Measurements from ENCODE around the gene SAP30BP. TPM values are rescaled to one million over a fixed set of nuclear protein-coding genes. Genes with fewer than 3 reads are reported as not detected.

The SAP30BP gene
- total and polyA plus RNA-seq, 10 of the 15 experiments (the other 5 are each of a cell fraction or from before 2014, with no cell fraction given), result 57.9 to 166 (median 94.5) TPM

- ChIA-PET CTCF (interaction anchor here (0.7 to 6.0 kb wide), 12 partner anchors 9 to 138 kb away, joined by 3 to 48 read pairs (median 5); partner anchors contain the start of gene SMIM5), RAD21 (ENCODE audit: unreplicated experiment) (interaction anchor here (0.6 to 1.8 kb wide), 7 partner anchors 9 to 93 kb away, joined by 3 to 9 read pairs (median 4); a partner anchor contains a TSS), SMC1A (ENCODE audit: uncharacterized antibody, unreplicated experiment) (interaction anchor here (0.6 to 2.8 kb wide), 7 partner anchors 10 to 284 kb away, joined by 3 to 18 read pairs (median 3); a partner anchor contains a TSS), POLR2A (interaction anchor here (0.6 to 1.2 kb wide), 2 partner anchors 10 to 39 kb away, joined by 3 to 5 read pairs; no protein-coding TSS in a partner anchor)
- 33% methylated on average over 14 of the region's 14 CpGs for WGBS (ENCODE audit: insufficient coverage, insufficient replicate concordance, low lambda C conversion rate, missing lambda C conversion rate)
- H3K36me3 ChIP-seq (ENCODE audit: control insufficient read depth in 2 of 2, insufficient read depth in 2 of 2, low read length in 1 of 2), result no peaks in the 10 kb centered on the region
- peak overlapping the region; percentile 47 for H2AFZ ChIP-seq (ENCODE audit: control insufficient read depth, low read depth, low read length)
- H3K27ac ChIP-seq (ENCODE audit: control insufficient read depth, insufficient read depth), result no peak overlapping the region
- FAIRE-seq (no peak), ATAC-seq (peak; percentile 80), DNase-seq (ENCODE audit: low read depth, low spot score) (no peak)
- H3K4me2 ChIP-seq (ENCODE audit: control insufficient read depth, insufficient read depth), result no peak overlapping the region
- no peaks in the 10 kb centered on the region for H4K20me1 ChIP-seq (ENCODE audit: control insufficient read depth, insufficient read depth)
- H3K4me3 ChIP-seq, result no peak overlapping the region
- in situ Hi-C loops (cut with MboI) (no loop called here), intact Hi-C loops (cut with micrococcal nuclease; ENCODE audit: unreplicated experiment) (no loop called here)
- H3K9me3 ChIP-seq (replicated peaks; ENCODE audit: control insufficient read depth, insufficient read depth, low read length), result no peaks in the 10 kb centered on the region
- no peaks in the 10 kb centered on the region for H3K79me2 ChIP-seq (ENCODE audit: control insufficient read depth, insufficient read depth, low read length)
- no peaks in the 10 kb centered on the region for H3K27me3 ChIP-seq (replicated peaks in 1 of 2; ENCODE audit: control insufficient read depth in 2 of 2, insufficient read depth in 2 of 2, low read length in 1 of 2)
- no TSS peak for BruUV-seq (replicated peaks)
- no peak overlapping the region for H3K9ac ChIP-seq (ENCODE audit: control insufficient read depth, insufficient read depth, low read length)
- peaks cover 7% of the 10 kb centered on the region for H3K4me1 ChIP-seq (ENCODE audit: control insufficient read depth, insufficient read depth, low read length)
- TF ChIP-seq ATF3 (IDR thresholded peaks at IDR 0.05; ENCODE audit: borderline replicate concordance, extremely low read depth, low read depth, low read length) (no peak), HDAC2 (IDR thresholded peaks at IDR 0.05) (no peak), EP300 (IDR thresholded peaks at IDR 0.05; ENCODE audit: borderline replicate concordance in 1 of 2, control insufficient read depth in 1 of 2, low read depth in 2 of 2, low read length in 2 of 2) (no peak), ZNF622 (IDR thresholded peaks at IDR 0.05) (no peak), IKZF1 (conservative IDR thresholded peaks at IDR 0.05) (no peak), STAT3 (IDR thresholded peaks at IDR 0.05; ENCODE audit: low read depth, low read length) (no peak), TCF12 (IDR thresholded peaks at IDR 0.05; ENCODE audit: low read depth, low read length) (no peak), ZNF687 (IDR thresholded peaks at IDR 0.05) (no peak), HCFC1 (IDR thresholded peaks at IDR 0.05; ENCODE audit: low read length) (no peak), ZNF384 (IDR thresholded peaks at IDR 0.05; ENCODE audit: borderline replicate concordance, low read depth, low read length) (no peak), NRF1 (conservative IDR thresholded peaks at IDR 0.05; ENCODE audit: low read depth, low read length) (no peak), ELK1 (IDR thresholded peaks at IDR 0.05; ENCODE audit: low read depth, low read length) (no peak), ZNF207 (IDR thresholded peaks at IDR 0.05; ENCODE audit: borderline replicate concordance) (no peak), ZNF274 (IDR thresholded peaks at IDR 0.05; ENCODE audit: insufficient read depth, insufficient read length) (no peak), RAD21 (IDR thresholded peaks at IDR 0.05; ENCODE audit: insufficient read depth, low read depth, low read length) (no peak), BCL11A (IDR thresholded peaks at IDR 0.05; ENCODE audit: low read depth, low read length) (no peak)
These were observed 71.2 kb downstream of the SAP30BP start for GRCh38 chr17:75738218-75738802.
